Suppressor macrophage (primary cell): Measurements from ENCODE around the gene ANKH.

Experiments used
- DNase-seq, 4 experiments: peaks; one replicate each; pipeline ENCODE4 v3.0.0-alpha.2; 2020 to 2022

Gene ANKH

DNA sequence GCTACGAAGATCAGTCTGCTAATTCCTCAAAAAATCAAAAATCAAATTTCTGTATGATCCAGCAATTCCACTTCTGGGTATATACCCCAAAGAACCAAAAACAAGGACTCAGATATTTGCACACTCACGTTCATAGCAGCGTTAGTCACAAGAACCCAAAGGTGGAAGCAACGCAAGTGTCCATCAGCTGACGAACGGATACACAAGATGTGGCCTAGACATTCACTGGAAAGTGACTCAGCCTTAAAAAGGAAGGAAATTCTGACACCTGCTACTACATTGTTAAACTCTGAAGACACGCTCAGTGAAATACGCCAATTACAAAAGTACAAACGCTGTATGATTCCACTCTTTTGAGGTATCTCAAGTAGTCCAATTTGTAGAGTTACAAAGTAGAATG, 113.7 kb downstream of the ANKH start:
- peak; percentile 75 to 93 (median 80) for DNase-seq

DNA sequence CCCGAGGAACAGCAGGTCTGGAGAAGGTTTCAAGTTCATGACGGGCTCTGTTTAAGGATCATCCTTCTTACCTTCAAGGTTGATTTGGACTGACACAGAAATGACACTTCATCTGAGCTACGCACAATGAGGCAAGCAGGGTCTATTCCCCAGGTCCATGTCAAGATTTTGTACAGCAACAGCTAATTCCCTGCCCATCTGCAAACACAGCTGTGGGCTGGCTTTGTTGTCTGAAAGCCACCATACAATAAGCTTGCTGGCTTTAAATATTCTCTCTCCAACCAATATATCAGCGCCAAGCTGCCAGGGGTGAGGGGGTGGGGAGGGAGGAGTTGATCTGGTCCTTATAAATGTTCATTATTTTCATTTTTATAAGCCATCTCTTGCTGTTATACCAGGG, 115.1 kb downstream of the ANKH start:
- DNase-seq = no peak

DNA sequence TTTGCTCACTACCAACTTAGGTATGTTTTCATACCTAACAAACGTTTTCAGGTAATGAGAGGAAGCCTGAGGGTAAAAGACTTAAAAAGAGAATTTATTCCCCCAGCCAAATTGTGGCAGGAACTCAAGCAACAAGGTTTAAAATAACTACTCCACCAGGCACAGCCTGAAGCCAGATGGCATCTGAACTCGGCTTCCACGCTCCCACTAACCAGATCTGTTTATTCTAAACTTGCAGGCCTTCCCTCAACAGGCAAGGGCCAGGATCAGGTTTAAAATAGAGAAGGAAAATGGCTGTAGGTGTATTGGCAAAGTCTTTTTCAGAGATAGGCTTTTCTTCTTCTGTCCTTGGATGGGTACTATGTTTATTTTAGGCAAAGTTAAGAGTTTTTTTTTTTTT, 117.6 kb downstream of the ANKH start:
- no peak for DNase-seq

DNA sequence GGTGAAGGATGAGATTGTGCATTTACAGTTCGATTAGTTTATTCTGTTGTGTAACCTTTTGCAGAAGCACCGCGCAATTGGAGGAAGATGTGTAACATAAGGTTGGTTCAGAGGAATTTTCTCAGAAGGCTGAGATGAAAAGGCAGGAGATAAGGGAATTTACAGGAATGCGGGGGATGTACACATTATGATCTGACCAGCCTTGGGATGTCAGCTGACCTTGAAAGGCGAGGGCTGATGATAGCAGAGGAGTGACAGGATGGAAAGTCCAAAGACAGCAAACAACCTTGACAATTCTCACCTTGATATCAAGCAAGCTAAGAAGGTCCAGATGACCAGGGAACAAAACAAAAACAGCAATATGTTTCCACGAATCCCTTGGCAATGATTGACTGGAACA, 118.3 kb downstream of the ANKH start:
- DNase-seq = no peak

DNA sequence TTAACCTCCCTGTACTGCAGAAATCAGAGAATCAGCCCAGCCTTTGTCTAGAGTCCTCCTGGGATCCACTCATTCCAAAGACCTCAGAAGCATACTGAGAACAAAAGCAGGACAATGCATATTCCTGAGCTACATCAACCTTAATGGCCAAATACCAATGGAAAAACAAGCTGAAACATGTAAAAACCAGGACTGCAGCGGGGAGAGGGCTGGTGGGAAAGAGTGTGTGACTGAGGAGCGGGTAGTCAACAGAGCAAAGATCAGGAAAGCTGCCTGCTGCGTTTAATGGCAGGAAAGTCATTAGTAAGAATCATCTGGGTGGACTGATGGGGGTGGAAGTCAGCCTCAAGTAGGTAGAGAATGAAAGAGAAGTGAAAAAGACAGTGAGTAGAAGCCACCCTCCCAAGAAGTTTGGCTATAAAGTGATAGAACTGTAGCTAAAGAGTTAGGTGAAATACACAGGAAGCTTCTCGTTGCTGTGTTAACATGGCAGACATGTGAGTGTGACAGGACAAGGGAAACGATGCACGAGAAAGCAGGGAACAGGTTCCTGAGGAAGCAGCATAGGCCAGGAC, 119.0 kb downstream of the ANKH start:
- DNase-seq = no peak

DNA sequence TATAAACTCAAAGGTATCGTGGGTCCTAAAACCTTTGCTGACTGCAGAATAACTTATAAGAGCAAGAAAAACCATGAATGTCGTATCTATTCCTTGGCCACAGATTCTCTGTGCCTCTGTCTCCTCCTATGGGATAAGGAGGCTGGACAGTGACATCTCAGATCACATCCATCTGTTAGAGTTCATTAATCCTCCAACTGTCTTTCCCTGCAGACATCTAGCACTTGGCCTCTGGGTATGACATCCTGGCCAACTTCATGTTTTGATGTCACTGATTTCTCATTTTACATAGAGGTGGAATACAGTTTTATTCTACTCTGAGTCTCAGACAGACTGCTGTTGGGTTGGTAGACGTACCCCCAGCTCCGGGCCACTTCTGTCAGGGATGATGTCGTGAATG, 120.9 kb downstream of the ANKH start:
- DNase-seq = no peak

DNA sequence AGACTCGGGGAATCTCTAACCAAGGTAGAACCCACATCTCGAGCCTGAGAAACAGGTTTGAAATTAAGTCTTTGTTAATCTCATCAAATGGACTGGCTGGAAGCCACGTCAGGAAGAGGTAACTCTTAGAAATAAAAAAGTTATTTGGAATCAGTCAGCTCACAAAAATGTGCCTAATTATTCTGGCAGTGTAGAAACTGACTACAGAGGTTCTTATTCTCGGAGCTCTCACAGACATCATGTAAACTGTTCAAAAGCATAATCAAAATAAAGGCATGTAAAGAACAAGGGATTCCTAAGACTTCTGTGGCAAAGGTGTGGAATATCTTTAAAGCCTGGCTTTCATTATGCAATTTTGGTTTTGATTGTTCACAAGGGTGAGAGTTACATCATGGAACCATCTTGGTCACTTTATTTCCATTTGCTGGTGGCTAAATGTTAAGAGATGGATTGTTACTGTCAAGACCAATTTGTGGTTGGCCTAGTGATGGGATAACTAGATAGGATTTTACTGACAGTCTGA, 121.9 kb downstream of the ANKH start:
- DNase-seq = no peak

DNA sequence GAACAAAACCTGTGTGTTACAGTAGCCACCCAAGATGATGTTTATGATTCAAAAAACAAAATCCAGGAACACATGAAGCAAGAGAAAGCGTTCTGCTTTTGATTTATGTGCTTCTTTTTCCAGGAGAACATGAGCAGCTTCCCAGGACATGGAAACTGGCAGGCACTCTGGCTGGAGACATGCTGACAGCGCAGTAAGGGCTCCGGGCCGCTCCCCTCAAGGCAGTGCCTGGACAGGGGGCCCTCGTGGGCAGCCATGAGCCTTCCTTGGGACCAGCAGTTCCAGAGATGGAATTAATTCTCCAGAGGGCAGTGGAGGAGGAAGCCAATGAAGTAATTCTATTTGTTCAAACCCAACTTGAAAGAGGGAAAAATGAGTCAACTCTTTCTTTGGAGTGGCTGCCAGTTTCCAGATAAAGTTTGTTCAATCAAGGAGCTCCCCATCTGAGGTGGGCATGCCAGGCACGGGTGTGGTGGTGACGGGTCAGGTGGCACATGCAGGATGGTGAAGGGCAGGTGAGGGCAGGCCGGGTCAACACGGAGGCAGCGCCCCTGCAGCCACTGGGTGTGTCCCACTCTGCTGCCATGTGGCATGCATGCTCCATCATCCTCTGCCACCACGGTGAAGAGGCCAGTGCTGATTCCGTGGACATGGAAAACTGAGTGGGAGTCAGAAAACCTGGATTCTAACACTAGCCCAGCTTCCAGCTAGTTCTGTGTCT, 123.2 kb downstream of the ANKH start:
- no peak for DNase-seq

DNA sequence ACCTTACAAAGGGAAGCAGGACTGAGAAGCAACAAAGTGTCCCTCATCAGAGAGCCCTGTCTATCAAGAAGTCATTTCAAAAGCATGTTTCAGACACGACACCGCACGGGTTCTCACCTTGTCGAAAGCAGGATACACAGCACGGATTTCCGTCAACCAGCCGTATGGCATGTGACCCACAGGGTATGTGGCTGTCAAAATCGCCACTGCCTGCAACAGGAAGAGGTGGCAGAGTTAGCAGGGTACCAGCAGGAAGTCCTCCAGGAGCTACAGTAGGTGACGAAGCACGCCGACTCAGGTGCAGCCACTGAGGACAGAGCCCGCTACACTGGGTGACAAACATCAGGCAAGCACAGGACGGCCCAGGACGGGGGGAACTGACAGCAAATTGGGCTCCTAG, 125.8 kb downstream of the ANKH start:
- DNase-seq = no peak

DNA sequence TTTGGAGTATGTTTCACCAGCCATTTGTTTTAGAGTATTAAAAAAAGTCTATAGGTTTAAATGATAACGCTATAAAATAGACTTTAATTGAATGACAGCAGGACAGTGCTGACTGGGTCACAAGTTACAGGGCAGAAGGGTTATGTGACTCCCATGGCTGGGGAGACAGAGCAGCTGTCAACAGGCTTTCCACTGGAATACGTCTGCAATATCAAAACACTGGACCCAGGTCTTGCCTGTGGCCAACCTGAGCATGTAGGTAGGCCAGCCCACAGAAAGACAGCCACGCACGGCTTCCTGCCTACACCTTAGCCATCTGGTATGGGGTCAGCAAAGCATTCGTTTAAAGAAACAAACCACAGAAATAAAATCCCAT, 126.4 kb downstream of the ANKH start:
- no peak for DNase-seq

DNA sequence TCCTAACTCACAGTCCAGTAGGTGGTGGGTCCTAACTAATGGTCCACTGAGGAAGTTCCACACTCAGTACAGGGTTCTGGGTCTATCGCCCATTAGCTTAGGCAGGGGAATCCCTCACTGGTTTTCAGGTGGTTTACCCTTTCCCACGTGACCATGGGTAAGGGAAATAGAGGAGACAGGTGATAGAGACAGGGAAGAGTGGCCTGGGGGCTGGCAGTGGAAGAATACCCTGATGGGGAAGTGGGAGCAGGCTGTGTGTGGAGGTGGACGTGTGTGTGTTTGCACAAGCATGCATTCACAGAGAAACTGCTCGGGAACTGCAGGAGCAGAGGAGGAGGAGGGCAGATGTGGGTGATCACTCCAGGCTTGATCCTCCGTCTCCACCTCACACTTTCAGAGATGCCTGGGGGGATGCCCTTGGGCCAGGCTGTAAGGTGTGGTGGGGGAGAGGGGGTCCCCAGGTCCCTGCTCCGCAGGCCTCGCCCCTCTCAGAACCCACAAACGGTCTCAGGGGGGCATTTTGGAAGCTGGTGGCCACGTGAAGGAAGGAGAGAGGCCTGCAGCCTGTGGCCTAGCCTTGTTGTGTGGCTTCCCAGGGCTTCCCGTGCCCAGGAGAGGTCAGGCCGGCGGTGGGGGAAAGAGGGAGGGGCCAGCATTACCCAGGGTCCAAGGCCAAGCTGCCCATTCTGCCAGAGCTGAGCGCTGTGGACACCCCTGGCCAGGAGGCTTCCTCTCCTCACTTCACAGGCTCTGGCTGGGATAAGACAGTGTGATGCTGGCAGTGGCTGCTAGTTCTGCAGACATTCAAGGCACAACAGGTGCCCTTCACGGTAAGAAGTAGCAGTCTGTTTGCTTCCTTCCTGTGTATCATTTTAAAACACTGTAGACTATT, 127.0 kb downstream of the ANKH start:
- no peak for DNase-seq

DNA sequence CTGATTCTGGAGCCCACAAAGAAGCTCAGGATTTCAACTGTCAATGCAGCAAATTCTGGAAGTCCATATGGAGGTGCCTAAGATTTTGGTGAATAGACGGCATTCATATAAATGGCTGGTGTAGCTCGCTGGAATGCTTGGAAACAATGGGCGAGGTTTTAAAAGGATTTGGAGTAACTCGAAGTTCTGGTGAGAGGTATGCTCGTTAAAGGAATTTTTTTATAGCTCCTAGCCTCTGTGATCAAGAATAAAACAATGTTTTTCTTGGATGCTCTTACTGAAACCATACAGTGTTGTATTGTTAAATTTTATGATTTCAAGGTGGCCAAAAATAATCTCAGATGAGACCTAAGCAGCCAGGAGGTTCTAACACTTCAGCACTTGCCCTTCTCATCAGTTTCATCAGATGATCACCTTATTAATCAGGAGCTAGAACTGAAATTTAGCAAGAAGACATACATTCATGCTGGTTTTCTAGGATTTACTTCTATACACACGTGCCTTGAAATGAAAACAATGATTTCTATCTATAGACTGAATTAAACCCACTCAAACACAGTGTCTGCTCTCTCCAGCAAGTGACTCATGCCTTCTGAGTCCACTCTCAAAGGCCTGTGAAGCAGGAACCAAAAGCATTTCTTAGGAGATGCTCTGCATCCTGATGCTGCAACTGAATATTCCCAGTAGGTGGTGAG, 127.8 kb downstream of the ANKH start:
- DNase-seq = no peak

DNA sequence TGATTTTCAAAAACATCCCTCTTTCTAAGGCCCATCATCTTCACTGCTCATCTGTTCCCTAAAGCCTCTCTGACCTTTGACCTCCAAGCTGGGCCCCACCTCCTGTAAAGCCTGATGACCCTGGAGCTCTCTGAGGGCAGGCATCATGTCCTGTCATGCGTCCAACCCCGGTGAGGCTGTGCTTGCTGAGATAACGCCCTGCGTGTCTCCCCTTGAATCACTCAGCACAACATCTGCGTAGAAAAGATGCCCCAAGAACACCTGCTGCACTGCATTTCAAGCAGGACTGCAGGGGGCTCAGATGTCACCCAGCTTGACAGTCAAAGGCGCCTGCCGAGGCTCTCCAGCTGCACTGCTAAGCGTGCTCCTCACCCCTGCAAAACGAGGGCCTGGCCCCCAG, 129.1 kb downstream of the ANKH start:
- DNase-seq = no peak

DNA sequence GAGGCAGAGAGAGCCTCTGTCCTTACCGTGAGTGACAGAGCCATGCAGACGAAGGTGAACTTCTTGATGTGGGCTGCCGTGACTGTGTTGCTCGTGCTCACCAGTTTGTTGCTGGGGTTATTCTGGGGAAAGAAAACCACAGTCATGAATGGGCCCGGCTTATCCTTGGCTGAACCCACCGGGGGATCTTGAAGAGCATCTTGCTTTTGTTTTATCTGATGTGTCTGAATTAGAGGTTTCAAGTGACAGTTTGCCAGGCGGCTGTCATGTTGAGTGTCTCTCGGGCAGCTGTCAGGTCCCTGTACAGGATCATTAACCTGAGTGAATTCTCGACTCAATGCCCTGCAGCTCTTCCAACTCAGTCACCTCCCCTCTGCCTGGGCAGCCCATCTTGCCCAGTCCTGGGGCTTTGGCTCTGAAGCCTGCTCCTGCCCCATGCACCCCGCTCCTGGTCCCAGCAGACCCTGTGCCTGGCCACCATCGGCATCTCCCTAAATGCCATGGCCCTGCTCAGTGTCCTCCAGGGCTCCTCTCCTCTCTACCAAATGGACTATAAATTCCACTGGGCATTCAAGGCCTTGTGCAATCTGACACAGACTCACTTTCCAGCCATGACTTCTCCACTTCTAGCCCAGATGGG, 129.7 kb downstream of the ANKH start:
- DNase-seq = no peak

DNA sequence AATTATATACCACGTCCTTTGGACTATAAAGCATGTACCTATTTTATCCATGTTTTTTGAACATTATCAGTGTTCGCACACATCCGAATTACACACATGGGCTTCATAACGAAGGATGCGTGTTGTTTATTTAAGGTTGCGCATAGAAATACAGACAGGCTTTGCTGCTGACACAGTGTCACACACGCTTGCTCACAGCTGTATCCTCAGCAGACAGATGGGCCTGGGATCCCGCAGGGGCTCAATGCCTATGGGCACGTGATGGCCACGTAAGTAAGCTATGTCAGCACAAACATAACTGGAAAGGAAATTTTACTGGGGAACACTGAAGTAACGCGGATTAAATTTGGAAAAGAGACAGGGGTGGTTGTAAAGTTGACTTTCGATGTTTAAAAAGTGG, 130.4 kb downstream of the ANKH start:
- no peak for DNase-seq

DNA sequence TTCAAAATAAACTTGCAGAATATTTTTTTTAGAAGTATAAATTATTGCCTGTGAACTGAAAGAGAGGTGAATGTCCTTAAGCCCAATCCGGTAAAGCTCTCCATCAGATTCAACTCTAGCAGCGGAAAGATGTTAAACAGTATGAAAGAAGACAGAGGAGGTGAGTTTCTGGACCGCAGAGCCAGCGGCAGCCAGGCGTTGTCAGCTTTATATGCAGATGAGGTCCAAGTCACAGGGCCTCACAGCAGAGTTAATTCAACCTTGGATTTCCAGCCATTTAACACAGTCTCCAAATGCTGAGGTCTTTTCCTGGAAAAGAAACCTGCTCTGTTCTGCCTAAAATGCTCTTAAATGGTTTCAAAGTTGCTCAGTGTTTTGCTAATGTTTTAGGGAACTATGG, 131.6 kb downstream of the ANKH start:
- no peak for DNase-seq

DNA sequence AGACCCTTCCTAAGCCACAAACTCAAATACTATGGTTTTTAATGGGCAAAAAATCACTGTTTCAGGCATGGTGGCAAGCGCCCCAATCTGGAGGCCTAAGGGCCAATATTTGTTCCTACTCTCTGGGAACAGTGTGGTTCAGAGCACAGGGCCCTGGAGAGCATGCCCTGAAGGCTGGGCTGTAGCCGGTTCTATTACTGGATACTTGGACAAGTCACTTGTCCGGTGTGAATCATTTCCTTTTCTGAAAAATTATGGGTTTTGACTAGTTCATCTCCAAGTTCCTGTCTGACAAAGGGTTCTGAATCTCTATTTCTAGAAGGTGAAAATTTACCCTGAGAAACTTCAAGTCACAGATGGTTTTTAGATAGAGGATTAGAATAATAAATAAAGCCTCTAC, 132.0 kb downstream of the ANKH start:
- peak; percentile 60 to 81 (median 76) for DNase-seq

DNA sequence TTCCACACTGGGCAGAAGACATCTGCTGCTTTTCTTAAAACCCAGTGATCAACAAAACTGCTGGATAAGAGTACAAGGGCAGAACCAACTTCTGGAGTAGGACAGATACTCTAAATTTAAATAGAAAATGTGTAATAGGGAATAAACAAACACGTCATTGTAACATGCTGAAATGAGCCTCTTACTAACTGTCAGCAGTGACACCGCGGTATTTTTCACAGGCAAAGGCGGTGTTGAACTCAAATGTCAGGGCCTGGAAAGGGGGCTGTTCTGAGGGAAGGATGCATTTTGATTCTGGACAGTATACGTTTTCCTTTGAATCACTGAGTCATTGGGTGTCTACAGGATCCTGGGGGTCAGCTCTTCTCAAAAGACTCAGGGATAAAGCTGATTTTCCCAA, 133.5 kb downstream of the ANKH start:
- no peak for DNase-seq

DNA sequence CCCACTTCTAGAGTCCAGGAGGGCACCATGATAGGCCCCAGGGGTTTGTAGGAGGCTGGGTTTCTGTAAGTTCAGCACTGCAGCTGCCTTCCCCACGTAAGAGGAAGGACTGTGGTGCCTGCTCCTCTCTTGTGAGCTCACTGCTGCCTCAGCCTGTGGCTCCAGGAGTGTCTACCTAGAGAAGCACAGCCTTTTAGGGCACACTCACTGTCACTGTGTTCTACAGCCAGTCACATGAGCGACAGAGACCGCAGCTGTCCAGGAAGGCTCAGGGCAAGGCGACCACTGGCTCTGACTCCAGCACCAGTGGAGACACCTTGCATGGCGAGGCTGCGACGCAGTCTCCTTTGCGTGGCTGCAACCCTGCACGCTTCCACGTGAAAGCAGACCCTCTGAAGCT, 134.3 kb downstream of the ANKH start:
- DNase-seq = peak in 1 of 4 experiments; percentile 30

DNA sequence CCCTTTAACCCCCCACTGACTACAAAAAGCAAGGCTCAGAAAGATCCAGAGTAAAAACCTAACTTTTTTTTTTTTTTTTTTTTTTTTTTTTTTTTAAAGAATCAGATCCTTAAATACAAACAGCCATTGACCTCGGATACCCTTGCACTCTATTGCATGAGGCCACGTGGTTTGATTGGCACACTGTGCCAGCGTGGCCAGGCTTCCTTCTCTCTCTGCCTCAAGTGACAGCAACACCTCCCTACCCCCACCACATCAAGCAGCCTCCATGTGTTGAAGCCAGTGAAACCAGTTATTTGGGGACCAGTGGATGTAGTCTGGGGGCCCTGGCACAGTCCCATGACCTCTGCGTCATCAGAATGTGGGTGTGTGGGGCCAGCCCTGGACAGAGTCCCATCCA, 135.6 kb downstream of the ANKH start:
- peak; percentile 65 to 82 (median 79) for DNase-seq

DNA sequence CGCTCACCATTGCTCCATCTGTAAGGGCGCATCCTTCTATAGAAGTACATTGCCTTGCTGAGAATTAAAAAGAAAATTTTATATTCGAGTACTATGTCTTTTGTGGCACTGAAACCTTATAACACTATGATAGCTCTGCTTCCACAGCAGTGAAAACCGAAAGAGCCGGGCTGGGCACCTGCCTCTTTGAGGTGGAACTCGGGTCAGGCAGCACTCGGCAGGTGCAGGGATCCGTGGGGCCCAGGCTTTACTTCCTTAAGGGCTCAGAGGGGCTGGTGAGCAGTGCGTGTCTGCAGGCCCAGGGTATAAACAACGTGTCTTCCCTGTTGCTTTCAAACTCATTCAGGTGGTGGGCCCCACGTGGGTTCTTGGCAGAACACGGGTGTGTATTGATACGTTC, 137.2 kb downstream of the ANKH start:
- DNase-seq = no peak

DNA sequence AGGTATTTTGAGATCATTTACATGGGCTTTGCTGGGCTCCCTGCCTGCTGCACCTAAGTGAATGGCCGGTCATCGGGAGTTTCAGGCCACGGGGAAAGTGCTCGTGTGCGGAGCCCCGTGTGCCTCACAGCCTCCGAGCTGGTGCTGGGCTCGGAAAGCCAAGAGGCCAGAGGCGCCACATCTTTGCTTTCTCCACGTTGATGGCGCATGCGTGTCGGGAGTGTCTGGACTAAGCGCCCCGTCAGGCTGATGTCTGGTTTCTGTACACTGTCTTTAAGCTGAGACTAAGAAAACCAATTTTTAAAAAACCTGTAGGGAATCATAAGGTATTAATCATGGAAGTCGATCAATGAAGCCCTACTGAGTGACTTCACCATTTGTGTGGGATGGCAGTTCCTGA, 137.9 kb downstream of the ANKH start:
- no peak for DNase-seq

DNA sequence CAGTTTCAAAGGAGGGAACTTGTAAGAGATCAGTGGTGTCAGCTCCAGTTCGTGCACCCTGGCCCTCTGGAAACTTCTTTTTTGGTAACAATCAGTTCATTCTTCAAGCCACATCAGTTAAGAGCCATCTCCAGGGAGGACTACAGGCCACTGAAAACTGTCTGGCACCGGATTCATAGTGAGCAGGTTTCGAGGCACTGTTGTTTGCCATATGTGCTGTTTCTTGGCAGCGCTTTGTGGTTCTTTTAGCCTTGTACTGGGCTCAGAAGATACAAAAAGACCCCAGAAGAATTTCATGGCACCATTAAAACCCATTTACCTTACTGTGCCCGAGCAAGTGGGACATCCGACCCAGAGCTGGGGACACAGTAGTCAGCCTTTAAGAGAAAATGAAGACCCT, 138.6 kb downstream of the ANKH start:
- DNase-seq = no peak
